Activated CD8-positive, alpha-beta memory T cell treated with anti-CD3 and anti-CD28 coated beads for 24 hours (primary cell): ENCODE data around the gene OXNAD1.
A peak's percentile ranks its signal among the peaks of the same experiment; 100 is the strongest.

Experiments used
- DNase-seq: peaks from one replicate; pipeline ENCODE4 v3.0.0-alpha.2; 2020

The OXNAD1 gene

DNA sequence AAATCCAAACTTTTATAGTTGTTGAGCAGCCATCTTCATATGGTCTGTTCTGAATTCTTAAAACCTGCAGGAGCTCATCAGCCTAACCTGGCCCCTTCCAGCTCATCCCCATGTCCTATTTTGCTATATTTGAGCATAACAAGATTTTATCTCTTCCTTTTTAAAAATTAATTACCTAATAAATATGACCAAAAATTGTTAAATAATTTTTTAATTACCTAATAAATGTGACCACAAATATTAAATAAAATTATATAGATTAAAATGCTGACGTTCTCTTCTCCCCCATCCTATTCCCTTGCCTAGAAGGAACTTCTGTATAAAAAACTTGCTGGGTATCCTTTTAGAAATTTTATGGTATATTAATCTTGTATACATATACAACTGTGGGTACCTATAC, 43.7 kb downstream of the OXNAD1 start:
- DNase-seq, result no peak

DNA sequence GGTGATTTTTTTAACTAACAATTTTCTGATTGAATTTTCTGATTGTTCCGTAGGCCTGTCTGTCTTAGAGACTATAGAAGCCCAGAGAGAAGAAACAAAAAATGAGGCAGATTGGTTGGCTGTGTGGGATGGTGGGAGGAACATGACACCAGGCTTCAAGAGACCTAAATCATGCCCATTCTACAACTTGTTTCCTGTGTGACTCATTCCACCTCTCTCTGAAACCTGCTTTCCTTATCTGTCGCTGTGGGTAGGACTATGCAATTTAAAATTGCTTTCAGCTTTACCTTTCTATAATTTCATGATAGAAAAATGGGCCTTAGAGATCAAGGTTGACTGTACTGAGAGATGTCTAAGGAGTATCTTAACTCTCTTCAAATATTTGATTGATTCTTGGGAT, 44.5 kb downstream of the OXNAD1 start:
- no peak for DNase-seq

DNA sequence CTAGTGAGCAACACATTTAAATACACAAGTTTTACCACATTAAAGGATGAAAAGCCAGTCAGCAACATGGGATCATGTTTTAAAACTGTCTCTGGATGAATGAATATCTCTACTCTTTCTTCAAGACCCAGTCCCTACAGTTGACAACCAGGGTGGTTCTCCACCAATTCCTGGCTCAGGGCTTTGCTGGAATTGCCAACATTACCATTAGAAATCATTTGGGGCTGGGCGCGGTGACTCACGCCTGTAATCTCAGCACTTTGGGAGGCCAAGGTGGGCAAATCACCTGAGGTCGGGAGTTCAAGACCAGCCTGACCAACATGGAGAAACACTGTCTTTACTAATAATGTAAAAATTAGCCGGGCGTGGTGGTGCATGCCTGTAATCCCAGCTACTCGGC, 45.5 kb downstream of the OXNAD1 start:
- DNase-seq, result peak; percentile 54

DNA sequence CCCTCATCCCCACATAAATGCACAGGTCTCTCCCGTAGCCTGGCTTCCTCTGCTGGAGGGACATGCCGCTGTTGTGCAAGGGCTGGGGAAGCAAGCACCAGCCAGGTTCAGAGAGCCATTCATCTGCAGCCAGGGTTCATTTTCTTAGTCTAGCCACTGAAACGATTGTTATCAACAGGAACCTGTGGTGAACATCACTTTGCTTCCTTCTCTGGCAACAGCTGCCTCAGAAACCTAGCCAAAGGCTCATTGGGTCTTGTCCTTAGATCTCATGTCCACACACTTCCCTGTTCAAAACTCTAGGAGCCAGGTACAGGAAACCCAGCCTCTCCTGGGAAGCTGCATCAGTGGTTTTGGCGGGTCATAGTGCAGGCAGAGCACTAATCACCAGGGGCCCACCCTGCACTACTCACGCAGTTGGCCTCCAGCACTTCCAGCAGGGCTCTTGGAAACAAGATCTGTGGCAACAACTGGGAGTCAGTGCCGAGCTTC, 47.0 kb downstream of the OXNAD1 start:
- DNase-seq, result peak; percentile 71

DNA sequence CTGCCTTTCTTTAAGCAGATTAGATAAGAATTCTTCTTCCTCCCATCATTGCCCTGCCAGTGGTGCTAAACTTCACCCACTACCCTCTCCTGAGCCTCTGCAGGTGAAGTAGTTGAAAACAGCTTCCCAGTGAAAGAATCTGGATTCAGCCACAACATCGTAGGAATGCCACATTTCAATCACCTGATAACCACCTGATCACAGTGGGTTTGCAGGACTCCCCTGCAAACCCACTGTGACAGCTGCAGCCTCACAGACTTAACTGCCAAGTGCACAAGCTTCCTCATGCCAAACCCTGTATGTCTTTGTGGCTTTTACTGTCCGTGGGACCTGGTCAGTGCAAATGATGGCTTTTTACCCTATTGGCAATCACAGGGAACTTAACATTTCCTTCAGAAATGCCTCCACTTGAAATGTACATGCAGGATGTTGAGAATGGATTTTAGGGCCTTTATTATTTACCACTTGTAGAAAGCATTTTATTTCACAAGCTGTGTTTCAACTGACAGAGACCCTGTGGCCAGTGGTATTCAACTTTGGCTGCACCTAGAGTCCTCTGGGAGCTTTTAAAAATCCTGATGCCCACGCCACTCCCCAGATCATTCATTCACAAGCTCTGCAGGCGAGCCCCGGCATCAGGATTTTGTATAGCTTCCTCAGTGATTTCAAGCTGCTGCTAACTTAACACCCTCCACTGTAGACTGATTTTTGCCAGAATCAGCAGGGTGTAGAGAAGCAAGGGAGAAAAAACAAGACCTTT, 49.1 kb downstream of the OXNAD1 start:
- DNase-seq, result peak; percentile 56

DNA sequence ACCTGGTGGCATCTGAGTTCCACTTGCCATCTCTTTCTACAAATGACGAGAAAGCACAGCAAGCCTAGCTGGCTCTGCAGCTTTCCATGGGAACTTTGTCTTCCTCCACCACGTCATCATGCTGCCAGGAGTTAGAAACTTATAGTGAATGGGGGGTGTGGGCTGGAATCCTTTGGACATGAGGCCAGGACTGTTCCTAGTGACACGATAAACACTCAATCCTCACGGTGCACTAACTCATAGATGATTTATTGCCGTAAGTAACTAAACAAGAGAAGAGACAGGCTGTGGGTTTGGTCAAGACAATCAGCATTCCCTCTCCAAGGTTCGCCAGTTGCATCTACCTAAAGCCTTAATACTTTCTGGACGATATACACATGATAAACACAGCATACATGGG, 50.6 kb downstream of the OXNAD1 start:
- DNase-seq, result no peak

DNA sequence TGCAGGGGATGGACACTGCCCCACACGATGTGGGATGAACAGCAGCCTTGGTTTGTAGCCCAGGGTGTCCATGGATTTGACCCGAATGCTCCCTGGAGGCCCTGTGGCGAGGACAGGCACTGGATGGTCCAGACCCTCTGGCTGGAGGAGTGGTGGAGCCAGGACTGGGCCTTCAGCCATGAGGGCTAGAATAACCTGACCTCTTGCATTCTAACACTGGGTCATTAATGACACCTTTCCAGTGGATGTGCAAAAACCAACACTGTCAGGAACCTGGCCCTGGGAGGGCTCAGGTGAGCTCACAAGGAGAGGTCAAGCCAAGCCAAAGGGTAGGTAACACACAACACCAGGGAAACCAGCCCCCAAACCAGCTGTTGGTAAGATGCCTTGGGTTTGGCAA, 51.4 kb downstream of the OXNAD1 start:
- no peak for DNase-seq

DNA sequence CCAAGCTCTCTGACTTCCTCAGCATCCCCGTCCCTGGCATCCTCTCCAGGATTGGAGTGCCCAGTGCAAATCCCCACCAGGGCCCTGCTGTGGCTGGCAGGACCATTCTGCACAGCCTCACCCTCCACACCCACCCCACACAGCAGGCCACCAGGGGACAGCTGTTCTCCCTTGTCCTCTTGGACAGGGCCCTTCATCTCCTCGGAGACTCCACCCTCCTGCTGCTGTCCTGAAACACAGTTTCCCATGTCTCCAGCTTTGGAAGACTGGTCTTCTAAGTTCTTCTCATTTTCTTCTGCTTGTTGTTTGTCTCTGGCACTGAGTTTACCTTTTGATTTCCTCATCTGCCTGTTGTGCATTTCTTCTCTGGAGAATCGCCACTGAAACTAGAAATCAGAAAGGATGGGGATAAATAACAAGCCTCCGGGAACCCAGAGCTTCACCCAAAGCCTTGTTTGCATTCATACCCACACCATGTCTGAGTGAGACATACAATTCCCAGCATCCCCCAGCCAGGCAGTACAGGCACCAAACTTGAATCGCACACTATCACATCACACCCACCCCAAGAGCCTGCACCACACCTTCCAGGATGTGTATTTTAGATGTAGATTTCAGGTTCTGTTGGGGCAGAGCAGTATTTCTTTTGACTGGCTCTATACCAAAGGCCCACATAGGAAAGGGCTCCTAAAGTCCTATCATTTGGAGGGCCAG, 52.0 kb downstream of the OXNAD1 start:
- DNase-seq, result no peak

DNA sequence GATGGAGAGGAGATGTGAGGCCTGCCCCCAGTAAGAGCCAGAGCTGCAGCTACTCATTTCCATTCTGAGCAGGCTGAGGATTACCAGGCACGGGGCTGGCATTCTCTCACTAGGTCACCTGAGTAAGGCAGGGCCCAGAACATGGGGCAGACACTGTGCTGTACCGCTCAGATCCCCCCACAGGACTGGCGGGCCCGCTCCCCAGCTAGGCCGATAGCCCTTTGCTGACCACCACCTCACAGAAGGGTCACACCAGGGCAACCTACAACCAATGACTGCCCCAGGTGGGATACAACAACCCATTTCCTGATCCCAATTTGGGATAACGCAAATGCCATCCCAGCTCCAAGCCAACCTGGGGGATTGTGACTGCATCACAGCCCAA, 52.5 kb downstream of the OXNAD1 start:
- no peak for DNase-seq

DNA sequence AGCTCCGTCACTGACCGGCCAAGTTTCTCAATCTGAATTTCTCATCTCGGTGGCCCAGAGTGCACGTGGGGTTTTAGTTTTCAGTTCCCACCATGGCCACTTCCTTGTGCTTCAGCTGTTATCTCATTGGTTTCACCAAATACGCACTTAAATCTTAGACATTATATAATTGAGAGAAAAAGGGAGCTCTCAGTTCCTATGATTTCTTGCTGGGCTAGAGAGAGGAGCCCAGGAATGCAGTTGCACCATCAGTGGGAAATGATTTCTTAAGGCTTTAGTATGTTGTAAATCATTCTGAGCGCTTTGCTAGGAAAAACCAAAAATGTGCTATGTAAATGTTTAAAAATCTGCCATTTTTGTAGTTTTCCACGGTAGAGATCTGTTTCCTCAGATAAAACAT, 53.2 kb downstream of the OXNAD1 start:
- DNase-seq, result no peak

DNA sequence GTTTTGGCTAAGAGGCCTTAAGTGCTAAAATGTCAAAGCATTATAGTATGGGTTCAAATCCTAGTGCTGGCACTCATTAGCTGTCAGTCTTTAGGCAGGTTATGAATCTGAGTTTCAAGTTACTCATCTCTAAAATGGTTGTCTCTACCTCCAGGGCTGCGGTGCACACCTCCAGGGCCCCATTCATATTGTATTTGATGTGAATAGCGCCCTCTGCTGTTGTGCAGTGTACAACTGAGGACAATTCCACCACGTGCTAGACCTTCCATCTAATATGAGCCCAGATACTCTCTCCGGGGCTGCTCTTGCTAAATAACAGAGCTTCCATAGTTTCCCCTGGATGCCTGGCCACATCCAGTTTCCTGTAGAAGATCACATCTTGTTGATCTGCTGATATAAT, 54.3 kb downstream of the OXNAD1 start:
- DNase-seq, result peak; percentile 87

DNA sequence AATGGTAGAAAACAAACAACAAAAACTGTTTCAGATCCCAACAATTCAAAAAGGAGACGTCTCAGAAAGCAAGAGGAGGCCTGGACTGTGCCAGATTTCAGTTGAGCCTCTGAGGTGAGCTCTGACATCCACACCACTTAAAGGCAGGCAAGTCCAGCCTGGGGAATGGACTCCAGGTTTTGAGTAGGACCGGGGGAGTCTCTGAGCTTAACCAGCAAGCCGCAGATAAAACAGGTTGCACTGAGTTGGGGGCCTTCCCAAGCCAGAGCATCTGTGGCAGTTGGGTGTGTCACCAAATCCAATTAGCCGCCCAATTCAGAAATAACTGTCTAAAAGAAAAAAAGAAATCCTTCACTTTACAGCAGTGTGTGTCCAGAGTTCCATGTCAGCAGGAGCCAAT, 54.7 kb downstream of the OXNAD1 start:
- DNase-seq, result no peak

DNA sequence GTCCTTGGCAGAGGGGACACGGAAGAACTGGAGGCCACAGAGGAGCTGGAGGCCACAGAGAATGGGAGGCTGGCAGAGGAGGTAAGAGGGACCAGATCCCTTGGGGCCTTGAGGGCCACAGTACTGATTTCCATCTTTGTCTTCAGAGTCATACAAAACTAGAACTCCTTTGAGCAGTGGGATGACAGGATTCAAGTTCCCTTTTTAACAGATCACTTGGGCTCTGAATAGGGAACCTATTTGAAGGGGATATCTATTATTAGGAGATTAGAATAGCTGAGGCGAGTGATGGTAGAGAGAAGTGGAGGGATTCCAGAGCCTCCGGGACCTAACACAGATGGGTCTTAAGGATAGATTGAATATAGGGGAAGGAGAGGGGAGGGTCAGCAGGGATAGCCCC, 55.7 kb downstream of the OXNAD1 start:
- DNase-seq, result no peak

DNA sequence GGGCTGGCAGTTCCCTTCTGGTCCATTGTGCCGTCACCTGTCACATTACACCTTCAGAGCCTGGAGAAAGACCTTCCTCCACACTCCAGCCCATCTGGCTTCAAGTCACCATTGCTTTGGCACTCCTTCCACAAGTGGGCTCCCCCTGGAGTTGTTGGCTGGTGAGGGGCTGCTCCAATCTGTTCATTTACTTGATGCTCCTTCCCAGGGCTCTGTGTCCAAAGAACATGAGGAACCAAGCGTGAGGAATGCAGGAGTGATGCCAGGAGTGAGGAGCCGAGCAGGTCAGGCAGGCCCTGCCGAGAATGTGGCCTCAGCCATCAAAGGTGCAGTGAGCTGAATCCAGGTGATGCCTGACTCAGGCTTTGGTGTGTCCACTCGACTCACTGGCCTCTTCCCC, 57.2 kb downstream of the OXNAD1 start:
- DNase-seq, result no peak

DNA sequence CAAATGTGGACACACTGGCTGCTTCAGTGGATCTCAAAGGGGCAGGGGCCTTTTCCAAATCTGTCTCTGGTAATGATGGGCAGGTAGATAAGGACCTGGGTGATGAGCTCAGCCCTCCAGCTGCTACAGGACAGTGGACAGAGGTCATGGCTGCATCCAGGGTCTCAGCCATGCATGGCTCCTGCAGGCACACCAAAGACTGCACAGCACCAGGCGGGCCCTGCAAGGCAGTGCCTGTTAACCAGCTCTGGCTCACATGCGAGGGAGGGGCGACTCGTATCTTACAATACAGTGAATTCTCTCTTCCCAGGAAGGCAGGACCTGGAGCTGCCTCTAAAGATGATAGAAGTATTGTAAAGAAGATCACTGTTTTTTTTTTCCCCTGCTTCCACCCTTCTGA, 58.7 kb downstream of the OXNAD1 start:
- DNase-seq, result no peak

DNA sequence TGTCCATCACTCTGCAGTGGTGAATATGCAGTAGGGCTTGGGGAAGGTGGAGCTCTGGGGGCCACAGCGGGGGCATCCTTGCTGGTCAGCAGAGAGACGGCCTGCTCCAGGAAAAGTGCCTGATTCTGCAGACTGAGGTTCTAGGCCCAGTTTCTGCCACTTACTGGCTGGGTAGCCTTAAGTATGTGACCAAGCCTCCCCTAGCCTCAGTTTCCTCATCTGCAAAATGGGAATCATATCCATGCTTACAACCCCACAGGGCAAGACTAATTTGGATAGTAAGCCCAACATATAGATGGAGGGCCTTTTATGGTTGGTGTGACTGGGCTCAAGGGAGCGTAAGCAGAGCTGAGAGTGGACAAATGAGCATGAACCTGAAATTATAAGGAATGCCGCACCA, 60.8 kb downstream of the OXNAD1 start:
- no peak for DNase-seq

DNA sequence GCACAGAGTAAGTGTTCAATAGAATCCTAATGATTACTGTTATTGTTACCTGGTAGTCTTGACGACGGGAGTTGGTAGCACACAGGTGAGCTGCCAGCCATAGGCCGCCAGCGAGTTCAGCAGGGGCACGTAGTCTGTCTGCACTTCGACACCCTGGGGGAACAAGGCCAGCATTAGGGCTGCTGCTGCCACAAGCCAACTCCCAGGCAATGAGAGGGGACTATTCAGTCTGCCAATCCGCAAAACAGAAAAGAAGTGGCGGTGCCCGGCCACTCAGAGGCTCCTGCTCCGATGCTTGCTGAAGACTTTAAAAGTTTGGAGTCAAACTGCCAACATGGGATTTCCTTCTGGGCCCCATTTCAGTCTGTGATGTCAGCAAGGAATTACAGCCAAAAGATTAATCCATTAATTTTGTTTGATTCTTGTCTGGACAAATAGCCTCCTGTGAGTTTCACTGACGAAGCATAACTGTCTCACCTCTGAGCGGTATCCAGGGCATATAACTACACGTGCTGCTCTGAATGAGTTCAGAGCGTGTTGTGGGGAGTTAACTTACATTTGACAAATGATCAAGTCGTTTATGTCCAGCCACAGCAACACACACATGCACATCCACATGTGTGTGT, 61.8 kb downstream of the OXNAD1 start:
- DNase-seq, result peak; percentile 56

DNA sequence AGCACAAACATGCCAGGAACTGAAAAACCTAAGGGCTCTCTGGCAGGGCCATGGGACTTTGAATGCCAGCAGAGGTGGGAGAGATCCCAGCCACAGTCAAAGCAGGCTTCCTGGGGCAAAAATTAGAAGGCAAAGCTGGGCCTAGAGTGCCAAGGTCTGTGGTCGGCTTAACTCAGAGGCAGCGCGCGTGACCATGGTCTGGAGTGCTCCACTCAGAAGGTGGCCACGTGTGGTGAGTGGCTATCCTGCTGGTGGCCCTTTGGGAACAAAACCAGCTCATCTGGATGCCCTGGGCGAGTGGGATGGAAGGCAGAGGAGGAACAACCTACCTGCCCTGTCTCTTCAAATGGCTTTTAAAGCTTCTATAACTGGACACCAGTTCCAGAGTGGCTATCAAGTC, 63.1 kb downstream of the OXNAD1 start:
- peak; percentile 51 for DNase-seq

DNA sequence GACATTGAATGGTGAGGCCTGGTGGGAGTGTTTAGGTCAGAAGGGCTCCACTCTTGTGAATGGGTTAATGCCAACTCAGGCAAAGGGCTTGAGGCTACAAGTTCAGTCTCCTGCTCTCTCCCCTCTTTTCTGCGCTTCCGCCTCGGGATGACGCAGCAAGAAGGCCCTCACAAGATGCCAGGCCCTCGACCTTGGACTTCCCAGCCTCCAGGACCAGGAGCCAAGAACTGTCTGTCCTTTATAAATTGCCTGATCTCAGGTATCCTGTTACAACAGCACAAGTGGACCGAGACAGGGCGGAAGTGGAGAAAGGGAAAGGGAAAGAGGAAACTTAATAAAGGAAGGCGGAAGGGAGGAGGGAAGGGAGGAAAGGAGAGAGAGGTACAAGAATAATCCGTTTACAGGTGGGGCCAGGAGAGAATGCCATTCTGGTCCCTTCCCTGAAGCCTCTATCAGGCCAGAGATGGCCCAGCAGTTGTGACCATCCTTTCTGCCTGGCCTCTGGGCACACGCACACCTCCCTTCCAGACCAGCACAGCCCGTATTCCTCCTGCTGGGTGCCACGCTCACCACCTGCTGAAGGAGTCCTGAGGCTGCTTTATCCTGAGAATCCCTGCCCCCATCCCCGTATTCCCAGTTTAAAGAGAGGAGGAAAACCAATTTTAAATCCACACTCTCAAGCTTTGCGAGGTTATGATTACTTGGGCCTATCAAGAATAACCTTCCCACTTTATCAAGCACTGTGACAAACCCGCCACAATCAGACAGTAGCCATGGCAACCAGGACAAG, 64.2 kb downstream of the OXNAD1 start:
- no peak for DNase-seq

DNA sequence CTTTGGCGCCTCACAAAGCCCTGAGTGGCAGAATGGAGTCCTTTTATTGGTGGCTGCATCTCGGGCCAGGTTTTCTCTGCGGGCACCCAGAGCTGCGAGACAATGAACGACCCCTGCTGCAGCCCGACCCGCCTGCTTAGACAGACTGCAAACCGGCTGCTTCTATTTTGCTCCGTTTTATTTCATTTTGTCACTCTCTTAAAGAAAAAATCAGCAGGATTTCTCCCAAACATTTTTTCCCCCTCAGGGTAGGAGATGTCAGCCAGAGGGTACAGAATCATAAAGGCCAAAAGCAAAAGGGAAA, 64.8 kb downstream of the OXNAD1 start:
- no peak for DNase-seq

DNA sequence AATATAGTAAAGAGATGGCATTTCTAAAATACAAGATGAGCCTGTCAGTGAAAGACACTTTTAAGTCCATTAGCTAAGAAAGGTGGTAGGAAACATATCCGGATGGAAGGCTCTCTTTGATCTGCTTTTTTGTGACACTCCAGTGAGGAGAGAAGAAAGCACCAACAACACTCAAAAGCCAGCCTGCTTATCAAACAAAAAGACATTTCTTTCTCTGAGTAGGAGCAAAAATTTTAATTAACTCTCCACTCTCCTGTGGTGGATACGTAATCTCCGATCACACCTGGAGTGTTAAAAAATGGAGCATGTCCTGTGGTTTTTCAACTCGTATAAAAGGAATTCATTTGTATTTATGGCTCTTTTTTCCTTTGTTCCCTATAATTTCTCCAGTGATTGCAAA, 65.3 kb downstream of the OXNAD1 start:
- no peak for DNase-seq

DNA sequence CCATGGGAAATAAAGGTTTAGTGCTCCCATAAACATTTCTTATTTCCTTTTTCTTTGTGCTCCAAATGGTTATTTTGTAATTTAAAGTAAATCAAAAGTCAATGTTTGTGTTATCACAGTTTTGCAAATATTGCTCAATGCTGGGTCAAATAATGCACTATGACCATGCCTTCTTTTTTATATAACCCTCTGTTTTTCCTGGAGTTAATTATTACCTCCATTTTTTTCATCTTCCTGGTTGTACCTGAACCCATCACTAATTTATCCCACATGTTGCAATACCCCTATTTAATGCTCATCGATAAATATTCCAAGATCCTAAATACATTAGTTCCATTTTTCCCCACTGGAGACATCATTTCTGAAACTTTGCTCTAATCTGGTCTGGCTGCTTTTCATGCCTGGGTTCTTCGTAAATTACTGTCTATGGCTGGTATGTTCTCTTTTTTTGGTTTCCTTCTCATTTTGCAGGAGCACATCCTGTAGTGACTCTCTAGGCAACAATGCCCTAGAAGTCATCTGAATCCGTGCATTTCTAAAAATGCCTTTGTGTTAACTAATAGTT, 66.4 kb downstream of the OXNAD1 start:
- DNase-seq, result no peak

DNA sequence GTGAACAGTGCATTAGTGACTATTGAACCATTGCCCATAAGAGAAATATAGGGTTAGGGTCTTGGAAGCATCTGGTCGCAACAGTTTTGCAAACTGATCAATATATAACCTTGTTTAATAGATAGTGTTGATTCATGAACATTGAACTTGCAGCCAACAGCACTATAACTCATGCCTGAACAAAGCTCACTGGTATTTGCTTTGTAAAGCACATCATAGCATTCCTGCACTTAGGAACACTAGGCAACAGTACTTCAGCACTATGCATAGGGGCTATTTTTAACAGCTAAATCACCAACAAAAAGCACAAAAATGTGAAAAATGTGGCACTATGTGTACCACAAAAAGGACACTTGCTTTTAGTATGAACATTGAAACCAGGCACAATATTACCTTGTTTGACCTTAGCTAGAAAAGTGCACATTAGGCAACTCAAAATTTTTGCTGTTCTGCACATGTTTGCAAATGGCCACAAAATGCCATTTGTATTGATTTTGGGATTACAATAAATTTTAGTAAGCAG, 68.0 kb downstream of the OXNAD1 start:
- no peak for DNase-seq
